ENCODE data around the gene TNFAIP2. TPM values are rescaled to one million over a fixed set of nuclear protein-coding genes. Genes with fewer than 3 reads are reported as not detected.

Gene TNFAIP2
- total and polyA plus RNA-seq, 9 of the 15 experiments (the other 6 are each of a cell fraction or from before 2014, with no cell fraction given): 22.6 to 68.6 (median 44.6) TPM

GRCh38 chr14:103102689-103103260 is 20.5 kb upstream of the TNFAIP2 start:
- ATAC-seq (no peak), FAIRE-seq (no peak), DNase-seq (ENCODE audit: extremely low read depth in 1 of 4, low spot score in 3 of 4) (no peak)
- 91% methylated on average over 12 of the region's 39 CpGs for WGBS (ENCODE audit: insufficient coverage, low coverage, missing lambda C conversion rate)
- ChIA-PET CTCF (ENCODE audit: low intra/inter-chr PET ratio) (no interaction called here), POLR2A (interaction anchor here (0.5 kb wide), 1 partner anchor 231 kb away, joined by 3 read pairs; the partner anchor contains the start of gene EIF5)
- no peak overlapping the region for H3K9ac ChIP-seq (ENCODE audit: insufficient read depth in 1 of 2, low read depth in 2 of 2, low read length in 2 of 2)
- no peaks in the 10 kb centered on the region for H3K27me3 ChIP-seq (ENCODE audit: control insufficient read depth in 2 of 2, insufficient read depth in 2 of 2, low read length in 2 of 2)
- no peak overlapping the region for H3K4me3 ChIP-seq
- no peak overlapping the region for H2AFZ ChIP-seq (ENCODE audit: low read depth, low read length)
- H3K4me1 ChIP-seq (replicated peaks in 1 of 2; ENCODE audit: control insufficient read depth in 2 of 2, insufficient read depth in 2 of 2, low read length in 2 of 2): peaks cover 34 to 92% of the 10 kb centered on the region in 2 experiments
- H3K79me2 ChIP-seq (ENCODE audit: control insufficient read depth, insufficient read depth, low read length): peaks cover 11% of the 10 kb centered on the region; the same call in 2 of the 3 replicates
- BruUV-seq (replicated peaks): no TSS peak
- no peak overlapping the region for H3K27ac ChIP-seq (ENCODE audit: extremely low read depth, low read depth, low read length)
- H3K4me2 ChIP-seq (ENCODE audit: insufficient read depth, low read length): no peak overlapping the region
- peaks cover 6% of the 10 kb centered on the region; the same call in 1 of the 3 replicates for H3K36me3 ChIP-seq (ENCODE audit: control insufficient read depth, insufficient read depth, low read length)
- no peaks in the 10 kb centered on the region for H3K9me1 ChIP-seq (ENCODE audit: control insufficient read depth, insufficient read depth, low read length)
- intact Hi-C loops (cut with micrococcal nuclease): no loop called here
- H3K9me3 ChIP-seq (replicated peaks; ENCODE audit: control insufficient read depth, insufficient read depth, low read depth, low read length): no peaks in the 10 kb centered on the region
- no peaks in the 10 kb centered on the region for H4K20me1 ChIP-seq (replicated peaks; ENCODE audit: control insufficient read depth, insufficient read depth, low read length)
- TF ChIP-seq PHF21A (IDR thresholded peaks at IDR 0.05; ENCODE audit: borderline replicate concordance, low read depth) (no peak), FOXK1 (CRISPR knock-in tag; IDR thresholded peaks at IDR 0.05; ENCODE audit: borderline replicate concordance) (no peak), ZNF740 (CRISPR knock-in tag; IDR thresholded peaks at IDR 0.05) (no peak), ZNF740 (tag; IDR thresholded peaks at IDR 0.05) (no peak), ZNF316 (IDR thresholded peaks at IDR 0.05) (no peak), RBFOX2 (IDR thresholded peaks at IDR 0.05; ENCODE audit: low read depth, low read length) (0 out of 2 replicates have a peak, but pooled peaks have one; percentile 19)
- in situ Hi-C loops (cut with MboI): loop anchor here (10.0 kb wide), 1 partner anchor 192 kb away; no protein-coding TSS in a partner anchor

Measured in K562 (cell line).